Mesendoderm (in vitro differentiated cells): ENCODE results near the gene PTGFR.

ENCODE experiments used
- DNase-seq: peaks from one replicate; pipeline ENCODE4 v3.0.0; 2013
- H2AK5ac ChIP-seq: 2 replicates; pipeline ENCODE4 v1.6.1; 2013; ENCODE audit warnings: low read length, inconsistent platforms
- H2BK120ac ChIP-seq: 2 replicates; pipeline ENCODE4 v1.6.1; 2013; ENCODE audit warnings: low read depth, mild to moderate bottlenecking, low read length, moderate library complexity, mixed read lengths
- H2BK15ac ChIP-seq: replicated peaks from 2 replicates; pipeline ENCODE4 v1.6.1; 2013; ENCODE audit warnings: low read depth, mild to moderate bottlenecking, moderate library complexity
- H2BK5ac ChIP-seq: 2 replicates; pipeline ENCODE4 v1.6.1; 2013; ENCODE audit warnings: low read length, inconsistent platforms
- H3K18ac ChIP-seq: 2 replicates; pipeline ENCODE4 v1.6.1; 2013; ENCODE audit warnings: mild to moderate bottlenecking, low read length, mixed read lengths
- H3K23ac ChIP-seq: one replicate; pipeline ENCODE4 v1.6.1; 2013; ENCODE audit warnings: low read length
- H3K27ac ChIP-seq: 2 replicates; pipeline ENCODE4 v1.5.1; 2013; ENCODE audit warnings: low read depth, mild to moderate bottlenecking, inconsistent platforms, low read length, moderate library complexity
- H3K27me3 ChIP-seq: 2 replicates; pipeline ENCODE4 v1.6.1; 2013; ENCODE audit warnings: low read length, control low read depth, mild to moderate bottlenecking, inconsistent platforms; ENCODE audit not compliant: insufficient read depth, poor library complexity
- H3K36me3 ChIP-seq: 2 replicates; pipeline ENCODE4 v1.6.1; 2013; ENCODE audit warnings: low read length, inconsistent platforms; ENCODE audit not compliant: control insufficient read depth, insufficient read depth
- H3K4ac ChIP-seq: one replicate; pipeline ENCODE4 v1.6.1; 2013; ENCODE audit warnings: low read depth, mild to moderate bottlenecking, low read length, moderate library complexity
- H3K4me1 ChIP-seq: 2 replicates; pipeline ENCODE4 v1.6.1; 2013; ENCODE audit warnings: low read depth, low read length, inconsistent platforms; ENCODE audit not compliant: control insufficient read depth
- H3K4me2 ChIP-seq: 2 replicates; pipeline ENCODE4 v1.6.1; 2013; ENCODE audit warnings: low read length
- H3K4me3 ChIP-seq: 2 replicates; pipeline ENCODE4 v1.5.1; 2013; ENCODE audit warnings: mild to moderate bottlenecking, low read length
- H3K56ac ChIP-seq: one replicate; pipeline ENCODE4 v1.6.1; 2013; ENCODE audit warnings: low read length
- H3K79me1 ChIP-seq: 2 replicates; pipeline ENCODE4 v1.6.1; 2013; ENCODE audit warnings: low read length, inconsistent platforms
- H3K79me2 ChIP-seq: 2 replicates; pipeline ENCODE4 v1.6.1; 2013; ENCODE audit warnings: mild to moderate bottlenecking, low read length; ENCODE audit not compliant: control insufficient read depth, insufficient read depth
- H3K9ac ChIP-seq: 2 replicates; pipeline ENCODE4 v1.6.1; 2013; ENCODE audit warnings: low read length, inconsistent platforms
- H4K5ac ChIP-seq: one replicate; pipeline ENCODE4 v1.6.1; 2013; ENCODE audit warnings: low read length
- H4K8ac ChIP-seq: one replicate; pipeline ENCODE4 v1.6.1; 2013; ENCODE audit warnings: low read depth, mild to moderate bottlenecking, control low read depth, low read length, moderate library complexity
- WGBS: extraction: QIAGEN DNeasy Blood & Tissue Kit; methylation state at CpG from one replicate; pipeline ENCODE4 v1.1.7; 2013; ENCODE audit warnings: low lambda C conversion rate, missing lambda C conversion rate; ENCODE audit not compliant: insufficient coverage; ENCODE audit errors: extremely low coverage; 5-methylcytosine and 5-hydroxymethylcytosine counted together

Gene PTGFR

GRCh38 chr1:78469576-78469975 is 21.2 kb upstream of the PTGFR start:
- Histone ChIP-seq H2AK5ac (no peak overlapping the region), H3K9ac (no peak overlapping the region), H3K27ac (no peak overlapping the region), H3K79me2 (no peaks in the 10 kb centered on the region), H2BK5ac (no peak overlapping the region), H3K4me2 (no peak overlapping the region), H3K4me3 (no peak overlapping the region), H4K8ac (no peak overlapping the region), H4K5ac (no peak overlapping the region), H3K79me1 (no peaks in the 10 kb centered on the region), H3K4me1 (no peaks in the 10 kb centered on the region), H3K36me3 (no peaks in the 10 kb centered on the region), H3K56ac (no peak overlapping the region), H3K4ac (no peak overlapping the region), H2BK15ac (no peak overlapping the region), H3K23ac (no peak overlapping the region), H3K27me3 (no peaks in the 10 kb centered on the region), H3K18ac (no peak overlapping the region), H2BK120ac (no peak overlapping the region)
- WGBS, result no CpG with 5 or more reads among the region's 1 CpG
- no peak for DNase-seq

GRCh38 chr1:78471890-78472620 is 18.7 kb upstream of the PTGFR start:
- Histone ChIP-seq H3K36me3 (no peaks in the 10 kb centered on the region), H3K9ac (no peak overlapping the region), H2BK120ac (no peak overlapping the region), H3K27me3 (no peaks in the 10 kb centered on the region), H3K18ac (no peak overlapping the region), H3K79me2 (no peaks in the 10 kb centered on the region), H3K4me1 (no peaks in the 10 kb centered on the region), H3K23ac (no peak overlapping the region), H3K4me3 (no peak overlapping the region), H2BK15ac (no peak overlapping the region), H3K4ac (no peak overlapping the region), H4K8ac (no peak overlapping the region), H4K5ac (no peak overlapping the region), H3K79me1 (no peaks in the 10 kb centered on the region), H3K56ac (no peak overlapping the region), H2AK5ac (no peak overlapping the region), H3K27ac (no peak overlapping the region), H2BK5ac (no peak overlapping the region), H3K4me2 (no peak overlapping the region)
- no CpG with 5 or more reads among the region's 2 CpGs for WGBS
- DNase-seq, result no peak

GRCh38 chr1:78472851-78473496 is 17.8 kb upstream of the PTGFR start:
- Histone ChIP-seq H3K9ac (no peak overlapping the region), H3K4me1 (no peaks in the 10 kb centered on the region), H3K56ac (no peak overlapping the region), H4K8ac (no peak overlapping the region), H2BK15ac (no peak overlapping the region), H3K23ac (no peak overlapping the region), H3K18ac (no peak overlapping the region), H4K5ac (no peak overlapping the region), H3K4me2 (no peak overlapping the region), H3K4ac (no peak overlapping the region), H2BK120ac (no peak overlapping the region), H3K4me3 (no peak overlapping the region), H3K79me1 (no peaks in the 10 kb centered on the region), H2AK5ac (no peak overlapping the region), H3K27ac (no peak overlapping the region), H3K36me3 (no peaks in the 10 kb centered on the region), H3K79me2 (no peaks in the 10 kb centered on the region), H3K27me3 (no peaks in the 10 kb centered on the region), H2BK5ac (no peak overlapping the region)
- DNase-seq, result no peak
- no CpG with 5 or more reads among the region's 2 CpGs for WGBS

DNA sequence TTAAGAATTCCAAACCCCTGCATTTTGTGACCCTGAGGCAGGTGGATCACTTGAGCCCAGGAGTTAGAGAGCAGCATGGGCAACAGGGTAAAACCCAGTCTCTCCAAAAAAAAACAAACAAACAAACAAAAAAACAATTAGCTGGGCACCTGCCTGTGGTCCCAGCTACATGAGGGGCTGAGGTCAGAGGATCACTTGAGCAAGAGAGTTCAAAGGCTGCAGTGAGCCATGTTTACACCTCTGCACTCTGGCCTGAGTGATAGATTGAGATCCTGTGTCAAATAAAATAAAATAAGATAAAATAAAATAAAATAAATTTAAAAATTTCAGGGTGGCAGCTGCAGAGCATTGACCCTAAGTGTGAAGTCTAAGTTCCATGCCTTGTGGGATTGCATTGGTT is 16.7 kb upstream of the PTGFR start:
- Histone ChIP-seq H3K27ac (no peak overlapping the region), H3K36me3 (no peaks in the 10 kb centered on the region), H3K23ac (no peak overlapping the region), H3K18ac (no peak overlapping the region), H4K8ac (no peak overlapping the region), H3K4me2 (no peak overlapping the region), H3K9ac (no peak overlapping the region), H2BK120ac (no peak overlapping the region), H2AK5ac (no peak overlapping the region), H2BK15ac (no peak overlapping the region), H3K79me1 (no peaks in the 10 kb centered on the region), H4K5ac (no peak overlapping the region), H3K4ac (no peak overlapping the region), H3K56ac (no peak overlapping the region), H3K27me3 (no peaks in the 10 kb centered on the region), H3K4me1 (no peaks in the 10 kb centered on the region), H3K4me3 (no peak overlapping the region), H3K79me2 (no peaks in the 10 kb centered on the region), H2BK5ac (no peak overlapping the region)
- DNase-seq, result no peak

DNA sequence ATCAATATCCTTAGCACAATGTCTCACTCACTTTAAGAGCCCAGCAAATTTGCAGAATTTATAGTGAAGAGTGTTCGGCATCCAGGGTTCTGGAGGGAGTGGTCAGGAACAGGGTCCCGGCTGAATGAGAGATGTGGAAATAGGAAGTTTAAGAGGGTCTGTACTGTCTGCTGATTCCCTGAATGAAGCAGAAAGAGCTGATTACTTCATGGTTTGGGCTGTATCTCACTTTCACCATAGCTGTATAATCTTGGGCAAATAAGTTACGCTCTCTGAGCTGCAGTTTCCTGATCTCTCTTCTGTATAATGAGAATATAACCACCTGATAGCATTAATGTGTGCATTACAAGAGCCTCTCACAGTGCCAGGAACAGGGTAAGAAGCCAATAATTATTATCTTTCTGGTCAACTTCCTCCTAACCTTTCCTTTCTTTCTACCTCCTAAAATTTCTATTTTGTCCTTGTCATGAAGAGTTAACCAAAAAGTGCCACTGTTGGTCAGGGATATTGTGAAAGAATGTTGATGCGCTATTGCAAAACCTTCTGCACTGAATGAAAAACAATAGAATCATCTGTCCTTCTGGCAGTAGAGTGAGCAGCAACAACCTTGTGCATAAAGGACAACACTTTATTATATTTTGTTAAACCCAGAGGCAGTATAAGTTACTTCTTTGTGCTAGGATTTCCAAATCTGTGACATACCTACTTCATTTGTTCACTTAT is 14.7 kb upstream of the PTGFR start:
- Histone ChIP-seq H3K18ac (no peak overlapping the region), H3K4ac (no peak overlapping the region), H3K4me1 (no peaks in the 10 kb centered on the region), H3K56ac (no peak overlapping the region), H3K27ac (no peak overlapping the region), H2AK5ac (no peak overlapping the region), H4K8ac (no peak overlapping the region), H3K9ac (no peak overlapping the region), H3K23ac (no peak overlapping the region), H3K27me3 (no peaks in the 10 kb centered on the region), H3K4me3 (no peak overlapping the region), H3K4me2 (no peak overlapping the region), H3K79me2 (no peaks in the 10 kb centered on the region), H2BK15ac (no peak overlapping the region), H2BK120ac (no peak overlapping the region), H3K79me1 (no peaks in the 10 kb centered on the region), H4K5ac (no peak overlapping the region), H2BK5ac (no peak overlapping the region), H3K36me3 (no peaks in the 10 kb centered on the region)
- no CpG with 5 or more reads among the region's 4 CpGs for WGBS
- no peak for DNase-seq
